ENCODE measurements around the gene PCNX2. TPM values are rescaled to one million over a fixed set of nuclear protein-coding genes. Genes with fewer than 3 reads are reported as not detected.

The PCNX2 gene
- total RNA-seq, 1 donor from 2014 or later: 0.73 TPM

DNA sequence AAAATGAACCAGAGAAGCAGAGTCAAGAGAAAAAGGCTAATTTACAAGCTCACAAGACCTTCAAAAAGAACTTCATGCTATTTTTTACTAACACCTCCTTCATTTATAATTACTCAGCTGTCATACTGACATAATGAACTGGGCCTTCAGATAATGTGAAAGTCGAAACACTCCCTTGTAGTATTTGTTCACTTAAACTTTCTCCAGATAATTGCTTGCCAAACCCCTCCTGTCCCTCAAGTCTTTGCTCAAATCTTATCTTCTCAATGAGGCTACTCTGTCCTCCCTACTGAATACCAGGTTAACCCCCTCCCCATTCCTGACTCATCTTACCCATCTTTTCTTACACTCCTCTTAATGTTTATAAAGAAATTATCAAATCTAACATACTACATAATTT is 20.9 kb upstream of the PCNX2 start:
- no peak for ATAC-seq
- DNase-seq (ENCODE audit: low spot score): no peak

- DNase-seq (ENCODE audit: low spot score) (no peak), ATAC-seq (no peak)
Observed at GRCh38 chr1:233315718-233316301, 20.3 kb upstream of the PCNX2 start.

DNA sequence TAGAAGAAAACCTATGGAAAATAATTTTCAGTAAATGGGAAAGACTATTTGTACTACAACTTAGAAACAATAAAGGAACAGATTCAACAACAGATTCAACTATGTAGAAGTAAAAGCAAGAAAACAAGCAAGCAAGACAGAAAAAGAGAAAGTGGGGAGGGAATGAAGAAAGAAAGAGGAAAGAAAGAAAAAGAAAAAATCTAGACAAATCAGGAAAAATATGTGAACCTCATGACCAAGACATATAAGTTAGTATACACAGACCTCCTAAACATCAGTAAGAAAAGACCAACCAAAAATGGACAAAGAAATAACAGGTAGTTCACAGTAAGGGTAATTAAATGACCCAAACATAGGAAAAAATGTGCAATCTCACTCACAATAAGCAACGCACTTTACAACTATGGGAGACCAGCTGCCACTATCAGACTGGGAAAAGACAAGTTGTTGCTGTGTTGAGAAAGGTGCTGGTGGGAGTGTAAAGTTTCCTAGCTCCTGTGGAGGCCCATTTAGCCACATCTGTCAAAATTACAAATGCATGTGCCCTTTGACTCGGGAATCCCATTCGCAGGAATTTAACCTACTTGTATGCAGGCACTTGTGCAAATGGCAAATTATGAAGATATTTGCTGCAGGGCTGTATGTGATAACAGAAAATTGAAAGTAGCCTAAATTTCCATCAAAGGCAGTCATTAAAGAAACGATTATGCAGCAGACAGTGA is 18.1 kb upstream of the PCNX2 start:
- DNase-seq (ENCODE audit: low spot score) (no peak), ATAC-seq (no peak)

DNA sequence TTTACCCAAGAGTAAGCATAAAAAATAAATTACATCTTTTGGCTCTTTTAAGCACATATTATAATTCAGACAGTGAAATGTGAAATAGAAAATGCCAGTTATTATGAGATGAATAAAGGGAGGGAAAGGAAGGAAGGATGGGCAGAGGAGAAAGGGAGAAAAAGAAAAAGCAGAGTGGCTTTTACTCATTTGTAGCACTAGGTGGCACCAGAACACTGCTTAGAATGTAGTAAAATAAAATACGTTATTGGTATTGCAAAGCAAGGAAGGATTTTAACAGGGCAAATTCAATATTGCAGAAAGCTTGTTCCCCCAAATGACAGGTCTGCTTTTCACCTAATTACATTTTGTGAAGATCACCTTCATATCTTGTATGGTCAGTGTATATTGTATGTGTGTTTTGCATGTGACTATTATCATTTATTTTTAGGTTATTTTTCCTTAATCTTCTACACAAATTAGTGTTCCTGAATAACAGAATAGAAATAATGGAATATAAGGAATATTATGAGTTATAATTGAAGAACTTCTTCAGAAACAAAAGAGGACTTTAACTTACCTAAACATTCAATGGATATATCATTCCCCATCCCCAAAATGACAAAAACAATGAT is 9.1 kb upstream of the PCNX2 start:
- no peak for DNase-seq (ENCODE audit: low spot score)
- peak; percentile 92 for ATAC-seq

GRCh38 chr1:233300326-233300725 is 4.8 kb upstream of the PCNX2 start:
- DNase-seq (ENCODE audit: low spot score): no peak
- no peak for ATAC-seq

DNA sequence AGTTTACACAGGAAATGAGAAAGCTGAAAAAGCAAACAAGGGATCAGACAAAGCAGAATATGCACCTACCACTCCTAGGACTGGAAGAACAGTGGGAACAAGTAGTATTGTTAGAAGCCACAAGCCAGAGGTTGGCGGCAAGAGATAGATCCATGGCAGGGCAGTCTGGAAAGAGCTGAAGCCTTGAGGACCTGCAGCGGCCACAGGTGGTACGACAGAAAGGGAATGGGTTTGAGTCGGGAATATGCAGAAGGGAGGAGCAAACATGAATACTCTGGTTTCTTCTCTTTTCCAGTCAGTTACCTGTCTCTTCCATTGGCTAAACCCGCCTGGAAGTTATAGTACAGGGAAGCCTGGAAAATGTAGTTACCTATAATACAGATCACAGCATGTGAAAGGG is 3.9 kb upstream of the PCNX2 start:
- DNase-seq (ENCODE audit: low spot score) (no peak), ATAC-seq (no peak)

DNA sequence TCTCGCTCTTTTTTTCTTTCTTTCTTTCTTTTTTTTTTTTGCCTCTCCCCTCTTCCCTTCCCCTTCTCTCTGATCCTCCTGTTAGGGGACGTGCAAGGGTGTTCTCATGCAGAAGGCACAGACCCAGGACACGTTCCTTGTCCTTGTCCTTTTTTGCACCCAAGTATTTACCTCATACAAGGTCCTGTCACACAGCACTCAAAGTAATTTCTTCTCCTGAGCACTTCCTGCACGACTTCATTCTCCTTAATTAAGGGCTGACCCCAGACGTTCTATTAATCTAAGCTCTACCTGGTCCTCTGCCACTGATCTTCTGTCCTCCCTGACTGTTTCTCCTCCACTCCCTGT is 424 bp upstream of the PCNX2 start:
- DNase-seq (ENCODE audit: low spot score): no peak
- ATAC-seq: no peak

GRCh38 chr1:233294913-233295236 is 650 bp downstream of the PCNX2 start:
- ATAC-seq (no peak), DNase-seq (ENCODE audit: low spot score) (no peak)

DNA sequence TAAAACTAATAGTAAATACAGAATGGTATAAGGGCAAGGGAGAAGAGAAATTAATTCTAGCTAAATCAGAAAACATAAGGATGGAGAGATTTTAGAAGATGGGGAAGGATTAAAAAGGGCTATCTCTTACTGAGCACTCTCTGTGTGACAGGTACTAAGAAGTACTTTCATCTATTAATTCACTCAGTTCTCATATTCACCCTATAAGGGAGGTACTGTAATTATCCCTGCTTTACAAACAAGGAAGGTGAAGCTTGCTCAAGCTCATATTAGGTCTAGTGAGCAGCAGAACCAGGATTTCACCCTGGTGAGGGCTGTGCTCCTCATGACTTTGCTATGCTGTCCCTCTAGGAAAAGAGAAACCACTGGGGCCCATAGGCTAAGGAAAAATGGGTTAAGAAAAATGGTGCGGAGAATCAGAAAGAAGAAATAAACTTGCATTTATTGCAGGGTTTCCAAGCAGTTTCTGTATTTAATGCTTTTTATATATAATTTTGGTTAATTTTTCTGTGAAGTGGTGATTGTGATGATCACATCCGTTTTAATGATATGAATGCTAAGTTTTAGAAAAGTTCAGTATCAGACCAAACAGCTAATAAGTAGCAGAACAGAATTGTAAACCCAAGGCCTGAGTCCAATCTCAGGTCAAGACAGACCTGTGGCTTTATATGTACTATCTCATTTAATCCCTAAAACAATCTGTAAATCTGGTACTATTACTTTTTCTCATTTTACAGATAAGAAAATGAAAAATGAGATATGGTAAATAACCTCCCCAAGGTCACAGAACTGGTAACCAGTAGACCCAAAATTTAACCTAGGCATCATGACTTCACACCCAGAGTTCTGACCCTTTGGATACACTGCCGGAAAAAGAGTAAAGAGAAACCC is 1.7 kb downstream of the PCNX2 start:
- DNase-seq (ENCODE audit: low spot score): no peak
- no peak for ATAC-seq

DNA sequence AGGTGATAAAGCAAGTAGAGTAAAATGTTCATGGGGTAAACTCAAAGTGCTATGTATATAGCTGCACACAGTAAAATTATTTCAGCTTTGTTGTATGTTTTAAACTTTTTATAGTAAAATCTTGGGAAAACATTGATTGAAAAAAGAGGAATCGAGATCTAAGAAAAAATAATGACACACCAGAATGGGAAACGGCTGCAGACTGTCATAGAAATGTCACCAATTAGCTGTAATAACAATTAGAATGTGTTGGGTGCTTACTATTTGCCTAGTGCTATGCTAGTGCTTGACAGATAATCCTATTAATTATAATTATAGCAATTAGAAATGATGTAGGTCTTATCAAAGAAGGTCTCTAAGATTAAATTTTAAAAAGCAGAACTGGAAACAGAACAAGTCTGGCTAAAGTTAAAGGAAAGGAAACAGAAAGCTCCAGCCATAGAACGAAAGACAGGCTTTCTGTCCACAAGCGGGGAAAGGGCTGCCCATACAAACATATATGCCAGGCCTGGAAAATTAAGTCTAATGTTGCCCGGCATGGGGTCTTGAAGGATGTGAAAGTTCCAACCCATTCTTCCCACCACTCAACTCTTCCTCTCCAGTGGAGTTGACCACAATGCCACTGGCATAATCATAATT is 5.0 kb downstream of the PCNX2 start:
- ATAC-seq (no peak), DNase-seq (ENCODE audit: low spot score) (no peak)

GRCh38 chr1:233289676-233290075 is 5.8 kb downstream of the PCNX2 start:
- ATAC-seq: no peak
- DNase-seq (ENCODE audit: low spot score): no peak

- DNase-seq (ENCODE audit: low spot score): no peak
- ATAC-seq: no peak
Observed at GRCh38 chr1:233282582-233282886, 13.0 kb downstream of the PCNX2 start.

DNA sequence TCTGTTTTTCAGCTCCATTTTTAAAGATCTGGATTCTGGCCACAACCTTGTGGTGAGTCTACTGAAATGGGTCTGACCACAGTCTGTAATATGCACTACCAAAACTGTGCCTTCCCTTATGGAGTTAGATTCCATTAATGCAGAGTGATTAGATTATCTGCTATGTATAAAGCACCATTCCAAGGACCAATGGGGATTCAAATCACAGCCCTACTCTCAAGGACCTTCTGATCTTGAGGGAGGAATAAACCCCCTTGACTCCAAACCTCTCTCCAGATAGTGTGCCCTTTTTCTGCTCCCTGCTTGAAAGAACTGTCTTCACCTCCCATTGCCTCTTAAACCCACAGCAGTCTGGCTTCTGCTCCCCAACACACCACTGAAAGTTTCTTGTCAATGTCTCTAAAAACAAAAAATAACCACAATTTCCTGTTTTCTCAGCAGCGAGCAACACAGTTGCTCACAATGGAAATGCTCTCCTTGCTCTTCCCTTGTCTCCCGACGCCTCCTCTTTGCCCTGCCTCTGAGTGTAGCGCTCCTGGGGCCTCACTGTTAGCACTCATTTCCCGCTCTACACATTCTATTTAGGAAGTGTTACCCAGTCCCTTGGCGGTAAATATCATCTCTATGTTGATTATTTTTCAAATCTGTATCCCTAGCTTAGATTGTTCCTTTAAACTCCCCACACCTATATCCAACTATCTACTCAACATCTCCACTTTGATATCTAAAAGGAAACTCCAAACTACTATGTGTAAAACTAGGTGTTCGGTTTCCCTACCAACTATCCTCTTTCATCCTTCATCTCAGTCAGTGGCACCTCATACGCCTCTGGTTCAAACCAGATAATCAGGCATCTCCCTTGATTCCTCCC is 13.6 kb downstream of the PCNX2 start:
- ATAC-seq (no peak), DNase-seq (ENCODE audit: low spot score) (no peak)

DNA sequence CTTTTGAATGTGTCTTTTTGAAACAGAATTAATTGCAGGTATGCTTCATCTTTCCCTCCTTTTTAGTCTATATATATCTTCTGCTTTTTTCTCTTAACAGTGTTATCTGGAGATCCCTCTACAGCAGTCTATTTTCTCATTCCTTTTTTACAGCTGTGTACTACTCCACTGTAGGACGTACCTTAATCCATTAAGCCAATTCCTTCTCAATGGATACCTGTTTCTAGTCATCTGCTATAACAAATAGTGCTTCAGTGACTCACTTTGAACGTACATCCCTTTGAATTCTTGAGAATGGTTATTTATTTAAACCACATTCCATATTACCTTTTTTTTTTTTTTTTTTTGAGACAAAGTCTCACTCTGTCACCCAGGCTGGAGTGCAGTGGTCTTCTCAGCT is 15.6 kb downstream of the PCNX2 start:
- ATAC-seq (no peak), DNase-seq (ENCODE audit: low spot score) (no peak)

DNA sequence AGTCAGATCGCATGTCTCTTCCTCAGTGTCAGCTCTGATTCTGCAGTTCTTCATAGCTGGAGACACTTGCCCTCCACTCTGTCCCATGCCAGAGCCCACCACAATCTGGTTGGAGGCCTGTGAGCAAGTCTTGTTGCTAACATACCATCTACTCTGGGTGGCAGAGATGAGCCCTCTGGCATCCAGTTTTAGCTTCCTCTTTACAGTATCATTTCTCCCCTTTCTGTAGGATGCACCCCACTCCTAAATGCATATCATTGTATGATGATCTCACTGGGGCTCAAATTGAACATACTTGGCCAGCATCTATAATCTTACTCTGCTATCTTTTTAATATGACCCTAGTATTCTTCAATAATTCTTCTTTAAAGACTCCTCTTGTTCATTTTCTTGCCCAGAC is 16.9 kb downstream of the PCNX2 start:
- DNase-seq (ENCODE audit: low spot score): no peak
- no peak for ATAC-seq

DNA sequence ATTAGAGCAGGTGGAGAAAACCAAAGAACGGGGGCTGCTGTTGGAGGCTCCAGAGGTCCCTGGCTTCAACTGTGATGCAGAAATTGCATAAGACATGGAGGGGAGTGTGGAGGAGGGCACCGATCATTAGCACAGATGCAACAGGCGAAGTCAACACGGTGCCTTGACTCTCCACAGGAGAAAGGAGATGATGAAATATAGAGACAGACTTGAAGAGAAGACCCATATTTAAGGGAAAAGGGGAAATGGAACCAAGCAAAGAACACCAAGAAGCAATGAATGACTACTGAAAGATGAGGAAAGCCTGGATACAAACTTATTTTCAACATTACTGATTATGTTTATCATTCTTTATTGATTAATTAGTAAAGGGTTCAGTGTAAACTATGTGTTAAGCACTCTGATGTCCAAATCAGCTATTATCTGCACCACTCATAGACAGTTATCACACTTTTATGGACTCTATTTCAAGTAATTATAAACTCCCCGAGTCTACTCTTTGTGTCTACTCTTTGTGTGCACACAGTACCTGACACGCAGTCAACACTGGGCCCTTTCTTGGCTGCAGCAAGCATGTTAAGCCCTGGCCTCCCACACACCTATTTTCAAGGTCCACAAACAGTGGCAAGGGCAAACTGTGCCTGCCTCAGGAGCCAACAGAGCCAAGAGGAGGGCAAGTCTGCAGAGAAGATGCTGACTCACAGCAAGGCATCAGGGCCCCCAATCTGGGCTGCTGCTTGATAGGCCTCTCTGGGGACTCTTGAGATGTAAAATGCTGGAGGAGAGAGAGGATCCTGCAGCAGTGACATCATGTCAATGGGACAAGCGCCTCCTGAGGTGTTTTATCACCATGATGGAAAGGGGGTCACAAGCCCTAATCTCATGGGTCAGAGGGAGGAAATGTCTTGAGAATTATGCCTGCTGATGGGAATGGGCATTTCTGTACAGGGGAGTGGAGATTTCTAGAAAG is 17.6 kb downstream of the PCNX2 start:
- DNase-seq (ENCODE audit: low spot score): no peak
- ATAC-seq: no peak

DNA sequence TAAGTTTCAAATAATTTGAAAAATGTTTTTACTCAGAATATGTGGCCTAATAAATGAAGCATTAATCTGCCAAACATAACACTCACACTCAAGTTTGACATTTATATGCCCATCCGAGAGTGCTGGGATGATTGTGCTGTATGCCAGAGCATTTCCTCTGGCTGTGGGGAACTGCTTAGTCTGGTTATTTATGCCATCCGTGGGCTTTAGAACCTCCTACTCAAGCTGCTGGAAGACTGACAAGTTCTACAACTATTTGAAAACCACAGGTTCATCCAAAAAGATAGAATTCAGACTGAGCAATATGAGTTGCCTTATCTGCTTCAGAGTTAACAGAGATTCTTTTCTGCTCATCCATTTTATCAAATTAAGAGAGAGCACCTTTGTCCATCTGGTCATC is 25.9 kb downstream of the PCNX2 start:
- no peak for DNase-seq (ENCODE audit: low spot score)
- no peak for ATAC-seq

DNA sequence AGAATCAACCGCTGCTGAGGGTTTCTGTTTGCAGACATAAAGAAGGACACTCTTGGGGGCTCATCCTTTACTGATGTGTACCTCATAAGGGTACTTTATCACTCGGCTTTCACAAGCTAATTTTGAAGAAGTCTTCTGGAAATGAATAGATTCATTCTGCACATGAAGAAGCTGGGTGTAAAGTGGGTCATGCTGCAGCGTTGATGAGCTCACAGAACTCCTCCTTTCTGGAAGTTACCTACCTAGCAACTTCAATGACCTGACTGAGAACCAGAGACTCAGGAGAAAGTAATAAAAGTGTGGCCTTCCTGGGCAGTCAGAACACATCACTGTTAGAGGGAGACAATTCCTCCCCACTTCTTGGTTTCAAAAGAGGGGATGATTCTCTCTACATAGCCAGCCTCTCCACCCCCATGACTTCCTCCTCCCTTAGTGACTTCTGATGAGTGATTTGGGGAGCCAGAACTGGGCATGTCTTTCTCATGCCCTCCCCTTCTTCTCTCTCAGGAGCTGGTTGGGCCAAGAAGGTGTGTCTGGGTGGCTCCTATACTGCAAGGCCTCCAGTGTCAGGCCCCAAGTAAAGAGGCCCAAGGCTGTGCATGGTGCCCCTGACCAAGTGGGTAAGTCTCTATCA is 27.0 kb downstream of the PCNX2 start:
- ATAC-seq: no peak
- DNase-seq (ENCODE audit: low spot score): no peak

DNA sequence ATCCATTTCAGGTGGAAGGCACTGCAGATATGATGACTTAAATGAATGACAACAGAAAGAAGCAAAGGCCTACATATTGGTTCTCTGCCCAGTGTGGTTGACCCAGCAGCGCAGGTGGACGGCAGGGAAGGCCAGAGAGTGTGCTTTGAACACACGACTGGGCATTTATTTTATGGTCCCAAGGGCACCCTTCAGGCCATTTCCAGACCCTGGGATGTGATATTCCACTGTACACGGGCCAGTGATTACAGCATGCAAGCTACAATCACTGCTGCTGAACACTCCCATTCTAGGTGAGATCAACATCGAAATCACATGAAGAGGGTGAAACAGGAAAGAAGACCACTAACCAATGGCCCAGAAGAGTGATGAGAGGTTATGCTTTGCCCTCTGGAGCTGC is 33.8 kb downstream of the PCNX2 start:
- DNase-seq (ENCODE audit: low spot score): no peak
- peak; percentile 55 for ATAC-seq
